Progenitor cell of endocrine pancreas (in vitro differentiated cells): Measurements from ENCODE around the gene MRE11. TPM values are rescaled to one million over a fixed set of nuclear protein-coding genes. Genes with fewer than 3 reads are reported as not detected.
"Not testable (repeated sequence)": the region's sequence is repeated elsewhere in the genome, so short reads cannot be mapped to it uniquely, and the experiment has no call there.

ENCODE experiments used
- DNase-seq: peaks from one replicate; pipeline ENCODE4 v3.0.0; 2021; ENCODE audit warnings: low spot score; ENCODE audit not compliant: unreplicated experiment
- H3K27ac Mint-ChIP-seq: 2 replicates; pipeline ENCODE4 v1.8.0; 2021; ENCODE audit warnings: mild to moderate bottlenecking, moderate library complexity, mixed read lengths
- H3K27me3 Mint-ChIP-seq: 2 replicates; pipeline ENCODE4 v1.8.0; 2021; ENCODE audit warnings: mixed read lengths
- H3K36me3 Mint-ChIP-seq: 2 replicates; pipeline ENCODE4 v1.8.0; 2022; ENCODE audit warnings: mixed read lengths; ENCODE audit not compliant: insufficient read depth
- H3K4me1 Mint-ChIP-seq: 2 replicates; pipeline ENCODE4 v1.8.0; 2021; ENCODE audit warnings: low read depth, mixed read lengths
- H3K4me3 Mint-ChIP-seq: 2 replicates; pipeline ENCODE4 v1.8.0; 2021; ENCODE audit warnings: low read depth, mild to moderate bottlenecking, moderate library complexity, mixed read lengths
- H3K9me3 Mint-ChIP-seq: 2 replicates; pipeline ENCODE4 v1.8.0; 2021; ENCODE audit warnings: low read depth, mixed read lengths
- CTCF ChIP-seq: fragments of 200-600 bp; sonication (generic); IDR thresholded peaks from one replicate; pipeline ENCODE4 v1.5.0; 2021; ENCODE audit warnings: antibody characterized with exemption, mild to moderate bottlenecking; ENCODE audit not compliant: unreplicated experiment
- total RNA-seq: library from RNA; stranded (reverse); gene quantifications from 2 replicates; pipeline ENCODE4 v1.2.1, GENCODE V29; 2021

Gene MRE11
- total RNA-seq, 1 donor from 2014 or later: 35.1 TPM

GRCh38 chr11:94516725-94517124, 23.1 kb upstream of the MRE11 start:
- TF ChIP-seq CTCF: no peak
- Mint-ChIP-seq H3K27ac (no peak overlapping the region), H3K9me3 (no peaks in the 10 kb centered on the region), H3K27me3 (peaks cover 38% of the 10 kb centered on the region), H3K4me3 (no peak overlapping the region), H3K36me3 (no peaks in the 10 kb centered on the region), H3K4me1 (peaks cover 5% of the 10 kb centered on the region)
- DNase-seq: no peak

- Mint-ChIP-seq H3K27me3 (peaks cover 52% of the 10 kb centered on the region), H3K27ac (no peak overlapping the region), H3K9me3 (no peaks in the 10 kb centered on the region), H3K36me3 (no peaks in the 10 kb centered on the region), H3K4me3 (no peak overlapping the region), H3K4me1 (peaks cover 5% of the 10 kb centered on the region)
- no peak for TF ChIP-seq CTCF
- no peak for DNase-seq
Observed at GRCh38 chr11:94515398-94515797, 21.8 kb upstream of the MRE11 start.

GRCh38 chr11:94513091-94513490, 19.4 kb upstream of the MRE11 start:
- TF ChIP-seq CTCF: no peak
- no peaks in the 10 kb centered on the region for H3K36me3 Mint-ChIP-seq
- no peaks in the 10 kb centered on the region for H3K9me3 Mint-ChIP-seq
- DNase-seq: no peak
- peaks cover 5% of the 10 kb centered on the region for H3K4me1 Mint-ChIP-seq
- no peak overlapping the region for H3K27ac Mint-ChIP-seq
- H3K27me3 Mint-ChIP-seq: peaks cover 59% of the 10 kb centered on the region
- no peak overlapping the region for H3K4me3 Mint-ChIP-seq

GRCh38 chr11:94511932-94512781, 18.5 kb upstream of the MRE11 start, which contains the start of gene C11orf97:
Gene C11orf97 (plus strand): TSS chr11:94512461. CDS start chr11:94512529, 68 bp downstream.
- H3K4me3 Mint-ChIP-seq: peak within 1 kb of the TSS; percentile 73
- no peaks in the 10 kb centered on the region for H3K9me3 Mint-ChIP-seq
- H3K36me3 Mint-ChIP-seq: no peaks in the 10 kb centered on the region
- no peak within 1 kb of the TSS for H3K27ac Mint-ChIP-seq
- TF ChIP-seq CTCF: peak; percentile 9
- H3K27me3 Mint-ChIP-seq: peaks cover 63% of the 10 kb centered on the region
- H3K4me1 Mint-ChIP-seq: peaks cover 5% of the 10 kb centered on the region
- DNase-seq: peak; percentile 37

- no peaks in the 10 kb centered on the region for H3K36me3 Mint-ChIP-seq
- no peak overlapping the region for H3K27ac Mint-ChIP-seq
- peaks cover 3% of the 10 kb centered on the region for H3K4me1 Mint-ChIP-seq
- DNase-seq: no peak
- no peak for TF ChIP-seq CTCF
- no peaks in the 10 kb centered on the region for H3K9me3 Mint-ChIP-seq
- no peak overlapping the region for H3K4me3 Mint-ChIP-seq
- peaks cover 32% of the 10 kb centered on the region for H3K27me3 Mint-ChIP-seq
Observed at GRCh38 chr11:94507485-94507884, 13.8 kb upstream of the MRE11 start.

- H3K27me3 Mint-ChIP-seq: peaks cover 22% of the 10 kb centered on the region
- not testable (repeated sequence) for H3K4me3 Mint-ChIP-seq, DNase-seq, H3K27ac Mint-ChIP-seq, H3K4me1 Mint-ChIP-seq, H3K9me3 Mint-ChIP-seq, H3K36me3 Mint-ChIP-seq
Observed at GRCh38 chr11:94506513-94506912, 12.9 kb upstream of the MRE11 start.
